ENCODE results near the gene AURKAIP1.

- TF ChIP-seq CTCF (optimal IDR thresholded peaks at IDR 0.05 in 1 of 3, IDR thresholded peaks at IDR 0.05 in 1 of 3, conservative IDR thresholded peaks at IDR 0.05 in 1 of 3; ENCODE audit: extremely low read depth in 1 of 3, insufficient read depth in 2 of 3, low read length in 3 of 3) (no peak), EZH2 (IDR thresholded peaks at IDR 0.05; ENCODE audit: low read length) (no peak)
Observed at GRCh38 chr1:1373815-1374588, 1.0 kb downstream of the AURKAIP1 start.

All from keratinocyte (primary cell).